HG03175 (cell line): ENCODE results near the gene NGEF.
"Not testable (repeated sequence)": the region's sequence is repeated elsewhere in the genome, so short reads cannot be mapped to it uniquely, and the experiment has no call there.

ENCODE experiments used
- ATAC-seq: cut with Tn5 transposase; IDR thresholded peaks from one replicate; pipeline ENCODE4 v1.9.1; 2021; ENCODE audit warnings: mild to moderate bottlenecking, moderate library complexity; ENCODE audit not compliant: unreplicated experiment

NGEF gene

GRCh38 chr2:232931636-232932035 lies 81.4 kb downstream of the NGEF start:
- no peak for ATAC-seq

- ATAC-seq = no peak
Measured at GRCh38 chr2:232930059-232930400, 83.0 kb downstream of the NGEF start.

- no peak for ATAC-seq
Measured at GRCh38 chr2:232929303-232930058, 83.6 kb downstream of the NGEF start.

GRCh38 chr2:232928551-232929302 lies 84.3 kb downstream of the NGEF start:
- no peak for ATAC-seq

GRCh38 chr2:232927793-232928550 lies 85.1 kb downstream of the NGEF start:
- no peak for ATAC-seq

- ATAC-seq = no peak
Measured at GRCh38 chr2:232927032-232927792, 85.8 kb downstream of the NGEF start.

- no peak for ATAC-seq
Measured at GRCh38 chr2:232926431-232926939, 86.6 kb downstream of the NGEF start.

GRCh38 chr2:232925821-232926156 lies 87.3 kb downstream of the NGEF start:
- no peak for ATAC-seq

- no peak for ATAC-seq
Measured at GRCh38 chr2:232925153-232925820, 87.8 kb downstream of the NGEF start.

GRCh38 chr2:232924433-232924832 lies 88.6 kb downstream of the NGEF start:
- ATAC-seq = no peak

- ATAC-seq = no peak
Measured at GRCh38 chr2:232920760-232921159, 92.3 kb downstream of the NGEF start.

- ATAC-seq = no peak
Measured at GRCh38 chr2:232920055-232920454, 93.0 kb downstream of the NGEF start.

- ATAC-seq = no peak
Measured at GRCh38 chr2:232919141-232919540, 93.9 kb downstream of the NGEF start.

- ATAC-seq = no peak
Measured at GRCh38 chr2:232913903-232914302, 99.2 kb downstream of the NGEF start.

- no peak for ATAC-seq
Measured at GRCh38 chr2:232911712-232912277, 101.3 kb downstream of the NGEF start.

GRCh38 chr2:232910376-232910775 lies 102.7 kb downstream of the NGEF start:
- no peak for ATAC-seq

- no peak for ATAC-seq
Measured at GRCh38 chr2:232908695-232909094, 104.4 kb downstream of the NGEF start.

- not testable (repeated sequence) for ATAC-seq
Measured at GRCh38 chr2:232907718-232908085, 105.4 kb downstream of the NGEF start.

- ATAC-seq = not testable (repeated sequence)
Measured at GRCh38 chr2:232906867-232907717, 106.0 kb downstream of the NGEF start.
